Peyer's patch (tissue), 4 donors: ENCODE results near the gene KDM3A.

Experiments used
- POLR2A ChIP-seq, 2 donors: fragments of 450-650 bp; IDR thresholded peaks; one replicate each; pipeline ENCODE4 v1.5.1; 2017; ENCODE audit warnings: antibody characterized with exemption in 2 of 2, mild to moderate bottlenecking in 2 of 2, moderate library complexity in 2 of 2
- TF ChIP-seq, protein P1 (sequence below), 6 experiments: fragments of 450-650 bp in 4 of 6; fragments of 200-600 bp in 2 of 6; sonication (generic) in 1 of 6; IDR thresholded peaks; one replicate each; pipeline ENCODE4 v1.5.1; 2017 to 2019; ENCODE audit warnings: antibody characterized with exemption in 6 of 6, mild to moderate bottlenecking in 3 of 6, moderate library complexity in 1 of 6

DNA sequence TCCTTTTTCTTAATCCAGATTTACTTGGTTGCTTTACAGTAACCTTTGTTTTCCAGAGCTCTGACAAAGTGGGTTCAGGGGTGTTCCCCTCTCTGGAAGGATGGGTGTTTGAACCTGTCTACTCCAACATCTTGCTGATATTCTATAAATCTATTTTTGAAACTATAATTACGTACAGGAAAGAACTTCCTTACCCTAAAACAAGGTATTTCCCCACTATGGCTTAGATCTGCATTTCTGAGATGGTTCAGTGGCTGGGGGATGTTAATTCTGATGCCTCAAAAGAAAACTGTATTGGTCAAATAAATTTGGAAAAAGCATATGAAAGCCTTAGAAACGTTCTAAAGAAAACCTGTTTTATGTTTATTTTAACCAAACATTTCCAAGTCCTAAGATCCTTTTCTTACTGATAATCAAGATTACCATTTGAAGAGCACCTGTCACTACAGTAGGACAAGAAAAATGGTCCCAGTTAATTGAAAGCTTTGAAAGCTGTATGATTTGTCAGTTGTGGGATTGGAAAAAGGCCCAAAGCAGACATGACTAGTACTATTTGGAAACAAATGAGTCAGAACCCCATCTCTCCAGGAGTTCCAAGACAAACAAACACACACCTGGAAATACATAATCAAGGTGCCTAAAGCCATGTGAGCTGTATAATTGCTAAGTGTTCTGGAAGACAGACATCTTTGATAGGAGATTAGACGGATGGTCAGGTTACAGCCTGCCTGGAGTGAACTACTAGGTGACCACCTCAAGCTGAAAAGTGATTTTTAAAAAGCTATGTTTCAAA lies 57.5 kb downstream of the KDM3A start:
- TF ChIP-seq, protein P1, sequence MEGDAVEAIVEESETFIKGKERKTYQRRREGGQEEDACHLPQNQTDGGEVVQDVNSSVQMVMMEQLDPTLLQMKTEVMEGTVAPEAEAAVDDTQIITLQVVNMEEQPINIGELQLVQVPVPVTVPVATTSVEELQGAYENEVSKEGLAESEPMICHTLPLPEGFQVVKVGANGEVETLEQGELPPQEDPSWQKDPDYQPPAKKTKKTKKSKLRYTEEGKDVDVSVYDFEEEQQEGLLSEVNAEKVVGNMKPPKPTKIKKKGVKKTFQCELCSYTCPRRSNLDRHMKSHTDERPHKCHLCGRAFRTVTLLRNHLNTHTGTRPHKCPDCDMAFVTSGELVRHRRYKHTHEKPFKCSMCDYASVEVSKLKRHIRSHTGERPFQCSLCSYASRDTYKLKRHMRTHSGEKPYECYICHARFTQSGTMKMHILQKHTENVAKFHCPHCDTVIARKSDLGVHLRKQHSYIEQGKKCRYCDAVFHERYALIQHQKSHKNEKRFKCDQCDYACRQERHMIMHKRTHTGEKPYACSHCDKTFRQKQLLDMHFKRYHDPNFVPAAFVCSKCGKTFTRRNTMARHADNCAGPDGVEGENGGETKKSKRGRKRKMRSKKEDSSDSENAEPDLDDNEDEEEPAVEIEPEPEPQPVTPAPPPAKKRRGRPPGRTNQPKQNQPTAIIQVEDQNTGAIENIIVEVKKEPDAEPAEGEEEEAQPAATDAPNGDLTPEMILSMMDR (IDR thresholded peaks at IDR 0.05), result no peak
- no peak for TF ChIP-seq POLR2A (IDR thresholded peaks at IDR 0.05)
